Measurements from ENCODE around the gene RXYLT1.
"Not testable (repeated sequence)": the region's sequence is repeated elsewhere in the genome, so short reads cannot be mapped to it uniquely, and the experiment has no call there.

The RXYLT1 gene
- 10.0 to 12.0 (median 10.4) reads per million in 3 donors for total RNA-seq

GRCh38 chr12:63779498-63780481 lies at the start of gene RXYLT1:
RXYLT1 (plus strand) TSS chr12:63779909; CDS start chr12:63779961, 52 bp downstream.
- H3K4me1 ChIP-seq (ENCODE audit: control insufficient read depth, insufficient read depth, low read length, poor library complexity, severe bottlenecking), result peaks cover 7% of the 10 kb centered on the region
- H3K4me3 ChIP-seq (ENCODE audit: insufficient read depth, low read depth, low read length, poor library complexity, severe bottlenecking), result peak within 1 kb of the TSS; percentile 87
- H3K36me3 ChIP-seq (ENCODE audit: control insufficient read depth, insufficient read depth, low read length), result no peaks in the 10 kb centered on the region
- peak; percentile 68 to 76 (median 74) for DNase-seq
- peak within 1 kb of the TSS; percentile 86 for H3K27ac ChIP-seq (ENCODE audit: insufficient read depth, low read length, poor library complexity, severe bottlenecking)
- no peaks in the 10 kb centered on the region for H3K27me3 ChIP-seq (replicated peaks; ENCODE audit: control insufficient read depth, insufficient read depth, low read length, poor library complexity, severe bottlenecking)
- no peaks in the 10 kb centered on the region for H3K9me3 ChIP-seq (ENCODE audit: control insufficient read depth, low read length)

DNA sequence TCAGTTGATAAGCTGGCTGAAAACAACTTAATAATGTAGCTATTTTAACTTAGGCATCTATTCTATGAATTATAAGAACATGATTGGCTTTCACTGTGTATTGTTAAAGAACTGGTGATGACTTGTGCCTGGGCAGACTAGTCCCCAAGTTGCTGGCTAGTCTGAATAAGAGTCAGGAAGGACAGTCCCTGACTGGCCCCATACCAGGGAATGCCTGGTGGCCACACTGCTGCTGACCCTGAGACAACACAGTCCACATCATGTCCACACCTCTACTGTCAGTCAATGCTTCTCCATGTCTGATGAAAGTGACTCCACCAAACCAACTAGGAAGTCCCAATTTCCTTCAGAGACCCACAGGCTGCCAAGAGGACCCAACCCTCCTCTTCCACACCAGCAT lies 46.9 kb upstream of the RXYLT1 start:
- DNase-seq; H3K4me1 ChIP-seq (ENCODE audit: control insufficient read depth, insufficient read depth, low read length, poor library complexity, severe bottlenecking); H3K9me3 ChIP-seq (ENCODE audit: control insufficient read depth, low read length); H3K27ac ChIP-seq (ENCODE audit: insufficient read depth, low read length, poor library complexity, severe bottlenecking); H3K36me3 ChIP-seq (ENCODE audit: control insufficient read depth, insufficient read depth, low read length); H3K4me3 ChIP-seq (ENCODE audit: insufficient read depth, low read depth, low read length, poor library complexity, severe bottlenecking); H3K27me3 ChIP-seq (replicated peaks; ENCODE audit: control insufficient read depth, insufficient read depth, low read length, poor library complexity, severe bottlenecking): not testable (repeated sequence)

- not testable (repeated sequence) for DNase-seq; H3K4me1 ChIP-seq (ENCODE audit: control insufficient read depth, insufficient read depth, low read length, poor library complexity, severe bottlenecking); H3K36me3 ChIP-seq (ENCODE audit: control insufficient read depth, insufficient read depth, low read length)
These were observed 46.1 kb upstream of the RXYLT1 start for GRCh38 chr12:63733585-63733984.

DNA sequence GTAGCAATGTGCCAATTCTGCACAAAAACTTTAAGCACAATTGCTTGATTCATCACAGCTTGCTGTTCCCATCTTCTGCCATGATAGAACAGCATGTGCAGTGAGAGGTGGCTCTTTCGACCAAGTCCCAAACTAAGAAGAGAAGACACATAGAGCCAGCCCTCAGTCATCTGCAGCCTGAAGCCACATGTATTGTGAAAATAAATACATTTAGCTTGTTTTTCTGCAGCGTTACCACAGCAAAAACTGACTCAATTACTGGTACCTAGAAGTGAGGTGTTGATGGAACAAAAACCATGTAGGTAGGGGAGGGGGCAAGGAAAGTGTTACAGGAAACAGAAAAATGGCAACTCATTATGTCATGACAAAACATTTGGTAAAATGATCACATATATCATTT lies 39.2 kb upstream of the RXYLT1 start:
- H3K27me3 ChIP-seq (replicated peaks; ENCODE audit: control insufficient read depth, insufficient read depth, low read length, poor library complexity, severe bottlenecking); H3K9me3 ChIP-seq (ENCODE audit: control insufficient read depth, low read length); DNase-seq; H3K4me1 ChIP-seq (ENCODE audit: control insufficient read depth, insufficient read depth, low read length, poor library complexity, severe bottlenecking); H3K36me3 ChIP-seq (ENCODE audit: control insufficient read depth, insufficient read depth, low read length); H3K27ac ChIP-seq (ENCODE audit: insufficient read depth, low read length, poor library complexity, severe bottlenecking); H3K4me3 ChIP-seq (ENCODE audit: insufficient read depth, low read depth, low read length, poor library complexity, severe bottlenecking): not testable (repeated sequence)

More at GRCh38 chr12:63733585-63733984, 46.1 kb upstream of the RXYLT1 start:
- H3K4me3 ChIP-seq (ENCODE audit: insufficient read depth, low read depth, low read length, poor library complexity, severe bottlenecking); H3K27ac ChIP-seq (ENCODE audit: insufficient read depth, low read length, poor library complexity, severe bottlenecking); H3K27me3 ChIP-seq (replicated peaks; ENCODE audit: control insufficient read depth, insufficient read depth, low read length, poor library complexity, severe bottlenecking); H3K9me3 ChIP-seq (ENCODE audit: control insufficient read depth, low read length): not testable (repeated sequence)

GRCh38 chr12:63741431-63741830 lies 38.3 kb upstream of the RXYLT1 start:
- H3K27ac ChIP-seq (ENCODE audit: insufficient read depth, low read length, poor library complexity, severe bottlenecking); H3K9me3 ChIP-seq (ENCODE audit: control insufficient read depth, low read length); H3K36me3 ChIP-seq (ENCODE audit: control insufficient read depth, insufficient read depth, low read length); H3K27me3 ChIP-seq (replicated peaks; ENCODE audit: control insufficient read depth, insufficient read depth, low read length, poor library complexity, severe bottlenecking); H3K4me3 ChIP-seq (ENCODE audit: insufficient read depth, low read depth, low read length, poor library complexity, severe bottlenecking); DNase-seq; H3K4me1 ChIP-seq (ENCODE audit: control insufficient read depth, insufficient read depth, low read length, poor library complexity, severe bottlenecking): not testable (repeated sequence)

DNA sequence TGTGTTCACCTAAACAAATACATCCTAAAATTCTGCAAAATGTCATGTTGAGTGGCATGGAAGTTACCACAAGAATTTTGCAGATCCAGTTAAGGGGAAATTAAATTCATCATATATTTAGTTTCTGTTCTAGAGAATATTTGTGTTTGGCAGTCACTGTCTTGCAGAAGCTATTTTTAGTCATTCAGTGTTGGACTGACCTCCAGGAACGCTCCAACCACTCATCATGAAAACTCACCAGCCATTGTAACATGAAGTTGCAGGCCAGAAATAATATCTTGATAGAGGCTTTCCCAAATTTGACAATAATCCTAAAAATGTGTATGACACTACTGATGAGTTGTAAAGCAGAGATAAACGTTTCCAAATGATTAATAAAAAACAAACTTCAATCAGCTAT lies 35.6 kb upstream of the RXYLT1 start:
- DNase-seq; H3K27ac ChIP-seq (ENCODE audit: insufficient read depth, low read length, poor library complexity, severe bottlenecking); H3K36me3 ChIP-seq (ENCODE audit: control insufficient read depth, insufficient read depth, low read length); H3K27me3 ChIP-seq (replicated peaks; ENCODE audit: control insufficient read depth, insufficient read depth, low read length, poor library complexity, severe bottlenecking); H3K4me1 ChIP-seq (ENCODE audit: control insufficient read depth, insufficient read depth, low read length, poor library complexity, severe bottlenecking); H3K4me3 ChIP-seq (ENCODE audit: insufficient read depth, low read depth, low read length, poor library complexity, severe bottlenecking); H3K9me3 ChIP-seq (ENCODE audit: control insufficient read depth, low read length): not testable (repeated sequence)

GRCh38 chr12:63746470-63746869 lies 33.2 kb upstream of the RXYLT1 start:
- H3K4me3 ChIP-seq (ENCODE audit: insufficient read depth, low read depth, low read length, poor library complexity, severe bottlenecking); H3K4me1 ChIP-seq (ENCODE audit: control insufficient read depth, insufficient read depth, low read length, poor library complexity, severe bottlenecking); H3K27ac ChIP-seq (ENCODE audit: insufficient read depth, low read length, poor library complexity, severe bottlenecking); H3K36me3 ChIP-seq (ENCODE audit: control insufficient read depth, insufficient read depth, low read length); H3K9me3 ChIP-seq (ENCODE audit: control insufficient read depth, low read length); DNase-seq; H3K27me3 ChIP-seq (replicated peaks; ENCODE audit: control insufficient read depth, insufficient read depth, low read length, poor library complexity, severe bottlenecking): not testable (repeated sequence)

DNA sequence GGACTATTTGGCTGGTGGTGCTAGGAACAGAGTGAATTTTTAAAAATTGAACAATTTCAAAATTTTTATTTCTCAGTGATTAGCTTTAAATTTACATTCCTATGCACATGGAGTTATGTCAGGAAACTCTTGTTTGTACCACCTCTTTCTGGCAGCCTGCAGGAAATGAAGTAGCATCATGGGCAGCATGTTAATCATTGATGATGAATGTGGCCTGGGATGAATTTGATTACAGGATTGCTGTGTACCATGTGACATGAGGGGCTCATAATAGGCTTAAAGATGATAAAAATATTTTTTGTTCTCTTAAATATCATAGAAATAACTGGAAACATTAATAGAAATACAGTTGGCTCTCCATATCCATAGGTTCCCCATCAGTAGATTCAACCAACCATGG lies 32.6 kb upstream of the RXYLT1 start:
- H3K9me3 ChIP-seq (ENCODE audit: control insufficient read depth, low read length); H3K27me3 ChIP-seq (replicated peaks; ENCODE audit: control insufficient read depth, insufficient read depth, low read length, poor library complexity, severe bottlenecking); H3K4me1 ChIP-seq (ENCODE audit: control insufficient read depth, insufficient read depth, low read length, poor library complexity, severe bottlenecking); H3K36me3 ChIP-seq (ENCODE audit: control insufficient read depth, insufficient read depth, low read length); H3K4me3 ChIP-seq (ENCODE audit: insufficient read depth, low read depth, low read length, poor library complexity, severe bottlenecking); H3K27ac ChIP-seq (ENCODE audit: insufficient read depth, low read length, poor library complexity, severe bottlenecking); DNase-seq: not testable (repeated sequence)

GRCh38 chr12:63747553-63747952 lies 32.2 kb upstream of the RXYLT1 start:
- H3K27ac ChIP-seq (ENCODE audit: insufficient read depth, low read length, poor library complexity, severe bottlenecking), result no peak overlapping the region
- no peaks in the 10 kb centered on the region for H3K4me1 ChIP-seq (ENCODE audit: control insufficient read depth, insufficient read depth, low read length, poor library complexity, severe bottlenecking)
- H3K9me3 ChIP-seq (ENCODE audit: control insufficient read depth, low read length), result no peaks in the 10 kb centered on the region
- no peak overlapping the region for H3K4me3 ChIP-seq (ENCODE audit: insufficient read depth, low read depth, low read length, poor library complexity, severe bottlenecking)
- H3K36me3 ChIP-seq (ENCODE audit: control insufficient read depth, insufficient read depth, low read length), result no peaks in the 10 kb centered on the region
- DNase-seq, result no peak
- no peaks in the 10 kb centered on the region for H3K27me3 ChIP-seq (replicated peaks; ENCODE audit: control insufficient read depth, insufficient read depth, low read length, poor library complexity, severe bottlenecking)

DNA sequence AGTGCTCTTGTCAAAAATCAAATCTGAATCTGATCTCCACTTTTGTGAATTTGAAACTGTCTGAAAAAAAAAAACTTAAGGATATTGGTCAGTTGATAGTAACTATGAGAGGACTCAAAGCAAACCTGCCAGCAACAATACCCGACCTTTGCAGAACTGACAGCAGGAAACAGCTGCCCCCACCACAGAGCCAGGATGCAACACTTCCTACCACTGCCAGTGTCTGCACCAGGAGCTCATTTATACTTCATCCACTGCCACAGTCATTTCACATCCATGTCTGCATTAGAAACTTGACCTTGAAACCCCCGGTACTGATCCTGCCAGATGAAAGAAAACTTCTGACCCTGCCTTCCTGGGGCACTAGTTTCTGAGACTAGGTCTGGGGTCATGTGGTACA lies 27.4 kb upstream of the RXYLT1 start:
- no peaks in the 10 kb centered on the region for H3K9me3 ChIP-seq (ENCODE audit: control insufficient read depth, low read length)
- H3K36me3 ChIP-seq (ENCODE audit: control insufficient read depth, insufficient read depth, low read length), result no peaks in the 10 kb centered on the region
- H3K27me3 ChIP-seq (replicated peaks; ENCODE audit: control insufficient read depth, insufficient read depth, low read length, poor library complexity, severe bottlenecking), result no peaks in the 10 kb centered on the region
- H3K4me3 ChIP-seq (ENCODE audit: insufficient read depth, low read depth, low read length, poor library complexity, severe bottlenecking), result no peak overlapping the region
- no peak for DNase-seq
- H3K4me1 ChIP-seq (ENCODE audit: control insufficient read depth, insufficient read depth, low read length, poor library complexity, severe bottlenecking), result no peaks in the 10 kb centered on the region
- no peak overlapping the region for H3K27ac ChIP-seq (ENCODE audit: insufficient read depth, low read length, poor library complexity, severe bottlenecking)

Data from effector memory CD4-positive, alpha-beta T cell (primary cell).